ENCODE measurements around the gene ERCC1. TPM values are rescaled to one million over a fixed set of nuclear protein-coding genes. Genes with fewer than 3 reads are reported as not detected.

The ERCC1 gene
- total and polyA plus RNA-seq, 2 of the 13 experiments (the other 11 are each of a cell fraction or from before 2014, with no cell fraction given): 40.0 to 66.4 TPM

DNA sequence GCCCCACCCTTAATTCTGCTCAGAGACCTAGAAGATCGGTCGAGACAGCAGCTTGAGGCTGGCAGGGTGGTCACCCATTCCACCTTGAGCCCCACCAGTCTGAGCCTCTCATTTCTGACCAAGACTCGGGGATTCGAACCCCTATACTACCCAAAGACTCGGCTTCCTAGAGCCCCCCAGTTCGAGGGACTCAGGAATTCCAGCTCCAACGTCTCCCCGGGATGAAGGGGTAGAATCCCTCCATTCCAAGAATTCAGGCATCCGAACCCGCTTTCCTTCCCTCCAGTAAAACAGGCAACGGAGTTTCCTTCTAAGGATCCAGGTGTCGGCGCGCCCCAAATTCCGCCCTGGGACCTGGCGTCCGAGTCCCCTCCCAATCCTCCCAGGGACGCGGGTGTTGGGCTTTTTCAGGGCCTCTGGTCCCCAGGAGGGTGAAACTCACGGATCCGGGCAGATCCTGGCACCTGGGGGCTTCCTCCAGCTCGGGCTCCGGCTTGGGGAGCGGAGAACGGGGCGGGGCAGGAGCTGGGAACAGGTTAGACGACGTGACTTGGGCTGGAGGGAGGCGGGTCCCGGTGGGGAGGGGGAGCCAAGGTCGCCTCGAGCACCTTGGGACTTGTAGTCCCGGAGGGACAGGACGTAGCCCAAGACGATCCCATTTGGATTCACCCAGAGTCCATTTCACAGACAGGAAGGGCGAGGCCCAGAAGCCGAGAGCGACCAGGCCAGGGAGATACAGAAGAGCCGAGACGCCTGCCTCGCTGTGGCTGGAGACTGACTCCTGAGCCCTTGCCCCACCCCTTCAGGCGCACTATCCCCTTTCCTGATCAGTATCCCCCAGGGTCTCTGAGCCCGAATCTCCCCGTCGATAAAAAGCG is 18.9 kb downstream of the ERCC1 start, which contains the start of gene PPP1R13L (continued):
- TF ChIP-seq ZIK1 (CRISPR knock-in tag; IDR thresholded peaks at IDR 0.05; ENCODE audit: borderline replicate concordance, low read depth) (no peak), ATF7 (IDR thresholded peaks at IDR 0.05) (no peak), ATF7 (CRISPR knock-in tag; IDR thresholded peaks at IDR 0.05) (no peak), ZBTB3 (CRISPR knock-in tag; IDR thresholded peaks at IDR 0.05; ENCODE audit: borderline replicate concordance, low read depth) (no peak), SP4 (CRISPR knock-in tag; IDR thresholded peaks at IDR 0.05) (peak; percentile 57), ZNF30 (CRISPR knock-in tag; IDR thresholded peaks at IDR 0.05) (no peak), MAFG (CRISPR knock-in tag; IDR thresholded peaks at IDR 0.05) (no peak), HOXD1 (CRISPR knock-in tag; IDR thresholded peaks at IDR 0.05) (no peak), CBX1 (IDR thresholded peaks at IDR 0.05; ENCODE audit: low read depth) (peak; percentile 45), ZNF253 (CRISPR knock-in tag; IDR thresholded peaks at IDR 0.05; ENCODE audit: borderline replicate concordance) (peak; percentile 73; the same call in 1 of the 2 replicates), ZSCAN22 (CRISPR knock-in tag; IDR thresholded peaks at IDR 0.05) (no peak), ZNF354B (CRISPR knock-in tag; IDR thresholded peaks at IDR 0.05) (no peak), RBFOX2 (IDR thresholded peaks at IDR 0.05; ENCODE audit: low read depth, low read length) (peak; percentile 52), ZNF839 (CRISPR knock-in tag; IDR thresholded peaks at IDR 0.05; ENCODE audit: borderline replicate concordance) (no peak), ZSCAN30 (CRISPR knock-in tag; IDR thresholded peaks at IDR 0.05) (no peak), PITX1 (CRISPR knock-in tag; IDR thresholded peaks at IDR 0.05) (peak; percentile 51; the same call in 1 of the 2 replicates), ZNF563 (CRISPR knock-in tag; IDR thresholded peaks at IDR 0.05) (no peak)
- TF ChIP-seq, protein P1, sequence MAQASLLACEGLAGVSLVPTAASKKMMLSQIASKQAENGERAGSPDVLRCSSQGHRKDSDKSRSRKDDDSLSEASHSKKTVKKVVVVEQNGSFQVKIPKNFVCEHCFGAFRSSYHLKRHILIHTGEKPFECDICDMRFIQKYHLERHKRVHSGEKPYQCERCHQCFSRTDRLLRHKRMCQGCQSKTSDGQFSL (CRISPR knock-in tag; IDR thresholded peaks at IDR 0.05): peak; percentile 62; the same call in 1 of the 2 replicates
- TF ChIP-seq, protein P2, sequence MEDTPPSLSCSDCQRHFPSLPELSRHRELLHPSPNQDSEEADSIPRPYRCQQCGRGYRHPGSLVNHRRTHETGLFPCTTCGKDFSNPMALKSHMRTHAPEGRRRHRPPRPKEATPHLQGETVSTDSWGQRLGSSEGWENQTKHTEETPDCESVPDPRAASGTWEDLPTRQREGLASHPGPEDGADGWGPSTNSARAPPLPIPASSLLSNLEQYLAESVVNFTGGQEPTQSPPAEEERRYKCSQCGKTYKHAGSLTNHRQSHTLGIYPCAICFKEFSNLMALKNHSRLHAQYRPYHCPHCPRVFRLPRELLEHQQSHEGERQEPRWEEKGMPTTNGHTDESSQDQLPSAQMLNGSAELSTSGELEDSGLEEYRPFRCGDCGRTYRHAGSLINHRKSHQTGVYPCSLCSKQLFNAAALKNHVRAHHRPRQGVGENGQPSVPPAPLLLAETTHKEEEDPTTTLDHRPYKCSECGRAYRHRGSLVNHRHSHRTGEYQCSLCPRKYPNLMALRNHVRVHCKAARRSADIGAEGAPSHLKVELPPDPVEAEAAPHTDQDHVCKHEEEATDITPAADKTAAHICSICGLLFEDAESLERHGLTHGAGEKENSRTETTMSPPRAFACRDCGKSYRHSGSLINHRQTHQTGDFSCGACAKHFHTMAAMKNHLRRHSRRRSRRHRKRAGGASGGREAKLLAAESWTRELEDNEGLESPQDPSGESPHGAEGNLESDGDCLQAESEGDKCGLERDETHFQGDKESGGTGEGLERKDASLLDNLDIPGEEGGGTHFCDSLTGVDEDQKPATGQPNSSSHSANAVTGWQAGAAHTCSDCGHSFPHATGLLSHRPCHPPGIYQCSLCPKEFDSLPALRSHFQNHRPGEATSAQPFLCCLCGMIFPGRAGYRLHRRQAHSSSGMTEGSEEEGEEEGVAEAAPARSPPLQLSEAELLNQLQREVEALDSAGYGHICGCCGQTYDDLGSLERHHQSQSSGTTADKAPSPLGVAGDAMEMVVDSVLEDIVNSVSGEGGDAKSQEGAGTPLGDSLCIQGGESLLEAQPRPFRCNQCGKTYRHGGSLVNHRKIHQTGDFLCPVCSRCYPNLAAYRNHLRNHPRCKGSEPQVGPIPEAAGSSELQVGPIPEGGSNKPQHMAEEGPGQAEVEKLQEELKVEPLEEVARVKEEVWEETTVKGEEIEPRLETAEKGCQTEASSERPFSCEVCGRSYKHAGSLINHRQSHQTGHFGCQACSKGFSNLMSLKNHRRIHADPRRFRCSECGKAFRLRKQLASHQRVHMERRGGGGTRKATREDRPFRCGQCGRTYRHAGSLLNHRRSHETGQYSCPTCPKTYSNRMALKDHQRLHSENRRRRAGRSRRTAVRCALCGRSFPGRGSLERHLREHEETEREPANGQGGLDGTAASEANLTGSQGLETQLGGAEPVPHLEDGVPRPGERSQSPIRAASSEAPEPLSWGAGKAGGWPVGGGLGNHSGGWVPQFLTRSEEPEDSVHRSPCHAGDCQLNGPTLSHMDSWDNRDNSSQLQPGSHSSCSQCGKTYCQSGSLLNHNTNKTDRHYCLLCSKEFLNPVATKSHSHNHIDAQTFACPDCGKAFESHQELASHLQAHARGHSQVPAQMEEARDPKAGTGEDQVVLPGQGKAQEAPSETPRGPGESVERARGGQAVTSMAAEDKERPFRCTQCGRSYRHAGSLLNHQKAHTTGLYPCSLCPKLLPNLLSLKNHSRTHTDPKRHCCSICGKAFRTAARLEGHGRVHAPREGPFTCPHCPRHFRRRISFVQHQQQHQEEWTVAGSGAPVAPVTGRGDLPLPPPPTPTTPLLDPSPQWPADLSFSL (CRISPR knock-in tag; IDR thresholded peaks at IDR 0.05): no peak
- TF ChIP-seq, protein P3, sequence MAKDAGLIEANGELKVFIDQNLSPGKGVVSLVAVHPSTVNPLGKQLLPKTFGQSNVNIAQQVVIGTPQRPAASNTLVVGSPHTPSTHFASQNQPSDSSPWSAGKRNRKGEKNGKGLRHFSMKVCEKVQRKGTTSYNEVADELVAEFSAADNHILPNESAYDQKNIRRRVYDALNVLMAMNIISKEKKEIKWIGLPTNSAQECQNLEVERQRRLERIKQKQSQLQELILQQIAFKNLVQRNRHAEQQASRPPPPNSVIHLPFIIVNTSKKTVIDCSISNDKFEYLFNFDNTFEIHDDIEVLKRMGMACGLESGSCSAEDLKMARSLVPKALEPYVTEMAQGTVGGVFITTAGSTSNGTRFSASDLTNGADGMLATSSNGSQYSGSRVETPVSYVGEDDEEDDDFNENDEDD (CRISPR knock-in tag; IDR thresholded peaks at IDR 0.05; ENCODE audit: borderline replicate concordance): no peak
- TF ChIP-seq, protein P4, sequence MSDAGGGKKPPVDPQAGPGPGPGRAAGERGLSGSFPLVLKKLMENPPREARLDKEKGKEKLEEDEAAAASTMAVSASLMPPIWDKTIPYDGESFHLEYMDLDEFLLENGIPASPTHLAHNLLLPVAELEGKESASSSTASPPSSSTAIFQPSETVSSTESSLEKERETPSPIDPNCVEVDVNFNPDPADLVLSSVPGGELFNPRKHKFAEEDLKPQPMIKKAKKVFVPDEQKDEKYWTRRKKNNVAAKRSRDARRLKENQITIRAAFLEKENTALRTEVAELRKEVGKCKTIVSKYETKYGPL (CRISPR knock-in tag; IDR thresholded peaks at IDR 0.05): no peak
